WTC11 (cell line): Measurements from ENCODE around the gene RASL11B. TPM values are rescaled to one million over a fixed set of nuclear protein-coding genes. Genes with fewer than 3 reads are reported as not detected.

Source experiments
- ATAC-seq: fragments of 200-7000 bp; cut with Tn5 transposase; 2 replicates; pipeline ENCODE4 v1.10.0; 2021; ENCODE audit warnings: mild to moderate bottlenecking, moderate library complexity
- CTCF ChIA-PET: fragments of 300-600 bp; sonication (Branson Sonifier 250); formaldehyde crosslinking; loops from one replicate; lab custom pipeline; 2021; ENCODE audit warnings: antibody characterized with exemption; lab: Charles Lee
- POLR2A ChIA-PET: fragments of 350-600 bp; sonication (Branson Sonifier 250); formaldehyde crosslinking; loops from one replicate; lab custom pipeline; 2021; ENCODE audit warnings: antibody characterized with exemption; lab: Charles Lee
- DNase-seq: peaks from one replicate; pipeline ENCODE4 v3.0.0; 2021; ENCODE audit warnings: low spot score
- H3K27ac Mint-ChIP-seq: 2 replicates; pipeline ENCODE4 v1.8.0; 2021; ENCODE audit warnings: mixed read lengths
- H3K27me3 Mint-ChIP-seq: 2 replicates; pipeline ENCODE4 v1.8.0; 2021; ENCODE audit warnings: low read depth, mild to moderate bottlenecking, moderate library complexity, mixed read lengths
- H3K36me3 Mint-ChIP-seq: 2 replicates; pipeline ENCODE4 v1.8.0; 2021; ENCODE audit warnings: mixed read lengths
- H3K4me1 Mint-ChIP-seq: 2 replicates; pipeline ENCODE4 v1.8.0; 2022; ENCODE audit warnings: mixed read lengths
- H3K4me3 Mint-ChIP-seq: 2 replicates; pipeline ENCODE4 v1.8.0; 2021; ENCODE audit warnings: mild to moderate bottlenecking, moderate library complexity, mixed read lengths
- H3K9me3 Mint-ChIP-seq: 2 replicates; pipeline ENCODE4 v1.8.0; 2021; ENCODE audit warnings: mixed read lengths
- ATF1 ChIP-seq: sonication (generic); formaldehyde crosslinking; IDR thresholded peaks from 2 replicates; pipeline ENCODE4 v1.8.1; 2023; ENCODE audit warnings: mild to moderate bottlenecking, moderate library complexity, missing genetic modification reagents
- ELF4 ChIP-seq: sonication (generic); formaldehyde crosslinking; IDR thresholded peaks from 2 replicates; pipeline ENCODE4 v1.8.1; 2022; ENCODE audit warnings: low read depth, mild to moderate bottlenecking, moderate library complexity, missing genetic modification reagents
- FOXP1 ChIP-seq: sonication (generic); formaldehyde crosslinking; IDR thresholded peaks from 2 replicates; pipeline ENCODE4 v1.8.0; 2022; ENCODE audit warnings: missing genetic modification reagents, mild to moderate bottlenecking, moderate library complexity, borderline replicate concordance
- MYBL2 ChIP-seq: sonication (generic); formaldehyde crosslinking; IDR thresholded peaks from 2 replicates; pipeline ENCODE4 v1.8.1; 2023; ENCODE audit warnings: mild to moderate bottlenecking, moderate library complexity, missing genetic modification reagents
- NFYB ChIP-seq: sonication (generic); formaldehyde crosslinking; conservative IDR thresholded peaks from 2 replicates; pipeline ENCODE4 v1.8.0; 2022; ENCODE audit warnings: low read depth, missing genetic modification reagents
- NR2C2 ChIP-seq: sonication (generic); formaldehyde crosslinking; IDR thresholded peaks from 2 replicates; pipeline ENCODE4 v1.8.0; 2022; ENCODE audit warnings: mild to moderate bottlenecking, missing genetic modification reagents
- SMAD4 ChIP-seq: sonication (generic); formaldehyde crosslinking; IDR thresholded peaks from 2 replicates; pipeline ENCODE4 v1.8.0; 2022; ENCODE audit warnings: mild to moderate bottlenecking, missing genetic modification reagents
- TCF7 ChIP-seq: sonication (generic); formaldehyde crosslinking; IDR thresholded peaks from 2 replicates; pipeline ENCODE4 v1.8.0; 2022; ENCODE audit warnings: mild to moderate bottlenecking, low read depth, missing genetic modification reagents, moderate library complexity
- TEAD1 ChIP-seq: sonication (generic); formaldehyde crosslinking; IDR thresholded peaks from 2 replicates; pipeline ENCODE4 v1.8.0; 2022; ENCODE audit warnings: mild to moderate bottlenecking, missing genetic modification reagents
- ZBTB21 ChIP-seq: sonication (generic); formaldehyde crosslinking; IDR thresholded peaks from 2 replicates; pipeline ENCODE4 v1.8.1; 2023; ENCODE audit warnings: mild to moderate bottlenecking, missing genetic modification reagents, borderline replicate concordance
- ZNF138 ChIP-seq: sonication (generic); formaldehyde crosslinking; conservative IDR thresholded peaks from 2 replicates; pipeline ENCODE4 v1.8.1; 2022; ENCODE audit warnings: mild to moderate bottlenecking, moderate library complexity, missing genetic modification reagents
- ZNF232 ChIP-seq: sonication (generic); formaldehyde crosslinking; IDR thresholded peaks from 2 replicates; pipeline ENCODE4 v1.8.0; 2022; ENCODE audit warnings: mild to moderate bottlenecking, missing genetic modification reagents
- ZNF671 ChIP-seq: fragments of 250-450 bp; sonication (Bioruptor Pico); IDR thresholded peaks from 2 replicates; pipeline ENCODE4 v1.8.0; 2021; ENCODE audit warnings: mild to moderate bottlenecking
- total RNA-seq: library from RNA; stranded (reverse); gene quantifications from 3 replicates; pipeline ENCODE4 v1.2.3, GENCODE V29; 2021
- TF ChIP-seq, protein P1 (sequence below): sonication (generic); formaldehyde crosslinking; conservative IDR thresholded peaks from 2 replicates; pipeline ENCODE4 v1.8.1; 2023; ENCODE audit warnings: mild to moderate bottlenecking, low read depth, missing genetic modification reagents, moderate library complexity
- TF ChIP-seq, protein P2 (sequence below): sonication (generic); formaldehyde crosslinking; IDR thresholded peaks from 2 replicates; pipeline ENCODE4 v1.8.0; 2022; ENCODE audit warnings: missing genetic modification reagents
- TF ChIP-seq, protein P3 (sequence below): sonication (generic); formaldehyde crosslinking; IDR thresholded peaks from 2 replicates; pipeline ENCODE4 v1.8.1; 2022; ENCODE audit warnings: missing genetic modification reagents, borderline replicate concordance
- TF ChIP-seq, protein P4 (sequence below): fragments of 250-450 bp; sonication (Bioruptor Pico); IDR thresholded peaks from 2 replicates; pipeline ENCODE4 v1.9.0; 2021; ENCODE audit warnings: mild to moderate bottlenecking
- TF ChIP-seq, protein P5 (sequence below): sonication (generic); formaldehyde crosslinking; IDR thresholded peaks from 2 replicates; pipeline ENCODE4 v1.8.1; 2023; ENCODE audit warnings: mild to moderate bottlenecking, missing genetic modification reagents, moderate library complexity
- TF ChIP-seq, protein P6 (sequence below): fragments of 250-450 bp; sonication (Bioruptor Pico); IDR thresholded peaks from 2 replicates; pipeline ENCODE4 v1.9.0; 2021; ENCODE audit warnings: moderate library complexity, mild to moderate bottlenecking, inconsistent platforms, borderline replicate concordance
- TF ChIP-seq, protein P7 (sequence below): fragments of 250-450 bp; sonication (Bioruptor Pico); IDR thresholded peaks from 2 replicates; pipeline ENCODE4 v2.1.2; 2022; ENCODE audit warnings: mild to moderate bottlenecking, moderate library complexity
- TF ChIP-seq, protein P8 (sequence below): sonication (generic); formaldehyde crosslinking; conservative IDR thresholded peaks from 2 replicates; pipeline ENCODE4 v1.8.1; 2022; ENCODE audit warnings: mild to moderate bottlenecking, missing genetic modification reagents
- TF ChIP-seq, protein P9 (sequence below): sonication (generic); formaldehyde crosslinking; IDR thresholded peaks from 2 replicates; pipeline ENCODE4 v1.8.0; 2023; ENCODE audit warnings: missing genetic modification reagents

Gene RASL11B
- total RNA-seq, 1 experiment from 2014 or later, result 58.5 TPM

DNA sequence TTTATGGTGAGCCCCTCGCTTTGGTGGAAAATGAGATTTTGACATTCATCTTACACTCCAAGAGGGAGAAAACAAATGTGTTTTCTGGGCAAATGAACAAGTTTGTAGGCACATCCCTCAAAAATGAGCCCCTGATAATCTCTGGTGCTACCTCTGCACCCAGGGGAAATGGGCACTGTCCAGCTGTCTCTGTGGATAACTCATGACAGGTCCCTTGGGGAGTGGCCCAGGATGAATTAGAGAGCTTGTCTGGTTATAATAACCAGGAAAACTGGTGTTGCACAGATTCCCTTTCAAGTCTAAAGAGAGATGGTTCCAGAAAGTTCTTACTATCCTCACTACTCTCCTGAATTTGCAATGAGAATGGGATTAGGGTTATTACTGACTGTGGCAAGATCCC is 7.5 kb downstream of the RASL11B start (continued):
- TF ChIP-seq, protein P1, sequence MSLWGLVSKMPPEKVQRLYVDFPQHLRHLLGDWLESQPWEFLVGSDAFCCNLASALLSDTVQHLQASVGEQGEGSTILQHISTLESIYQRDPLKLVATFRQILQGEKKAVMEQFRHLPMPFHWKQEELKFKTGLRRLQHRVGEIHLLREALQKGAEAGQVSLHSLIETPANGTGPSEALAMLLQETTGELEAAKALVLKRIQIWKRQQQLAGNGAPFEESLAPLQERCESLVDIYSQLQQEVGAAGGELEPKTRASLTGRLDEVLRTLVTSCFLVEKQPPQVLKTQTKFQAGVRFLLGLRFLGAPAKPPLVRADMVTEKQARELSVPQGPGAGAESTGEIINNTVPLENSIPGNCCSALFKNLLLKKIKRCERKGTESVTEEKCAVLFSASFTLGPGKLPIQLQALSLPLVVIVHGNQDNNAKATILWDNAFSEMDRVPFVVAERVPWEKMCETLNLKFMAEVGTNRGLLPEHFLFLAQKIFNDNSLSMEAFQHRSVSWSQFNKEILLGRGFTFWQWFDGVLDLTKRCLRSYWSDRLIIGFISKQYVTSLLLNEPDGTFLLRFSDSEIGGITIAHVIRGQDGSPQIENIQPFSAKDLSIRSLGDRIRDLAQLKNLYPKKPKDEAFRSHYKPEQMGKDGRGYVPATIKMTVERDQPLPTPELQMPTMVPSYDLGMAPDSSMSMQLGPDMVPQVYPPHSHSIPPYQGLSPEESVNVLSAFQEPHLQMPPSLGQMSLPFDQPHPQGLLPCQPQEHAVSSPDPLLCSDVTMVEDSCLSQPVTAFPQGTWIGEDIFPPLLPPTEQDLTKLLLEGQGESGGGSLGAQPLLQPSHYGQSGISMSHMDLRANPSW (CRISPR knock-in tag), result no peak
- TF ChIP-seq FOXP1 (CRISPR knock-in tag) (no peak), NFYB (no peak), MYBL2 (CRISPR knock-in tag) (no peak), TEAD1 (CRISPR knock-in tag) (no peak)
- TF ChIP-seq, protein P2, sequence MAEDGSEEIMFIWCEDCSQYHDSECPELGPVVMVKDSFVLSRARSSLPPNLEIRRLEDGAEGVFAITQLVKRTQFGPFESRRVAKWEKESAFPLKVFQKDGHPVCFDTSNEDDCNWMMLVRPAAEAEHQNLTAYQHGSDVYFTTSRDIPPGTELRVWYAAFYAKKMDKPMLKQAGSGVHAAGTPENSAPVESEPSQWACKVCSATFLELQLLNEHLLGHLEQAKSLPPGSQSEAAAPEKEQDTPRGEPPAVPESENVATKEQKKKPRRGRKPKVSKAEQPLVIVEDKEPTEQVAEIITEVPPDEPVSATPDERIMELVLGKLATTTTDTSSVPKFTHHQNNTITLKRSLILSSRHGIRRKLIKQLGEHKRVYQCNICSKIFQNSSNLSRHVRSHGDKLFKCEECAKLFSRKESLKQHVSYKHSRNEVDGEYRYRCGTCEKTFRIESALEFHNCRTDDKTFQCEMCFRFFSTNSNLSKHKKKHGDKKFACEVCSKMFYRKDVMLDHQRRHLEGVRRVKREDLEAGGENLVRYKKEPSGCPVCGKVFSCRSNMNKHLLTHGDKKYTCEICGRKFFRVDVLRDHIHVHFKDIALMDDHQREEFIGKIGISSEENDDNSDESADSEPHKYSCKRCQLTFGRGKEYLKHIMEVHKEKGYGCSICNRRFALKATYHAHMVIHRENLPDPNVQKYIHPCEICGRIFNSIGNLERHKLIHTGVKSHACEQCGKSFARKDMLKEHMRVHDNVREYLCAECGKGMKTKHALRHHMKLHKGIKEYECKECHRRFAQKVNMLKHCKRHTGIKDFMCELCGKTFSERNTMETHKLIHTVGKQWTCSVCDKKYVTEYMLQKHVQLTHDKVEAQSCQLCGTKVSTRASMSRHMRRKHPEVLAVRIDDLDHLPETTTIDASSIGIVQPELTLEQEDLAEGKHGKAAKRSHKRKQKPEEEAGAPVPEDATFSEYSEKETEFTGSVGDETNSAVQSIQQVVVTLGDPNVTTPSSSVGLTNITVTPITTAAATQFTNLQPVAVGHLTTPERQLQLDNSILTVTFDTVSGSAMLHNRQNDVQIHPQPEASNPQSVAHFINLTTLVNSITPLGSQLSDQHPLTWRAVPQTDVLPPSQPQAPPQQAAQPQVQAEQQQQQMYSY, result no peak
- TF ChIP-seq, protein P3, sequence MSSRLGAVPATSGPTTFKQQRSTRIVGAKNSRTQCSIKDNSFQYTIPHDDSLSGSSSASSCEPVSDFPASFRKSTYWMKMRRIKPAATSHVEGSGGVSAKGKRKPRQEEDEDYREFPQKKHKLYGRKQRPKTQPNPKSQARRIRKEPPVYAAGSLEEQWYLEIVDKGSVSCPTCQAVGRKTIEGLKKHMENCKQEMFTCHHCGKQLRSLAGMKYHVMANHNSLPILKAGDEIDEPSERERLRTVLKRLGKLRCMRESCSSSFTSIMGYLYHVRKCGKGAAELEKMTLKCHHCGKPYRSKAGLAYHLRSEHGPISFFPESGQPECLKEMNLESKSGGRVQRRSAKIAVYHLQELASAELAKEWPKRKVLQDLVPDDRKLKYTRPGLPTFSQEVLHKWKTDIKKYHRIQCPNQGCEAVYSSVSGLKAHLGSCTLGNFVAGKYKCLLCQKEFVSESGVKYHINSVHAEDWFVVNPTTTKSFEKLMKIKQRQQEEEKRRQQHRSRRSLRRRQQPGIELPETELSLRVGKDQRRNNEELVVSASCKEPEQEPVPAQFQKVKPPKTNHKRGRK (CRISPR knock-in tag), result no peak
- TF ChIP-seq, protein P4, sequence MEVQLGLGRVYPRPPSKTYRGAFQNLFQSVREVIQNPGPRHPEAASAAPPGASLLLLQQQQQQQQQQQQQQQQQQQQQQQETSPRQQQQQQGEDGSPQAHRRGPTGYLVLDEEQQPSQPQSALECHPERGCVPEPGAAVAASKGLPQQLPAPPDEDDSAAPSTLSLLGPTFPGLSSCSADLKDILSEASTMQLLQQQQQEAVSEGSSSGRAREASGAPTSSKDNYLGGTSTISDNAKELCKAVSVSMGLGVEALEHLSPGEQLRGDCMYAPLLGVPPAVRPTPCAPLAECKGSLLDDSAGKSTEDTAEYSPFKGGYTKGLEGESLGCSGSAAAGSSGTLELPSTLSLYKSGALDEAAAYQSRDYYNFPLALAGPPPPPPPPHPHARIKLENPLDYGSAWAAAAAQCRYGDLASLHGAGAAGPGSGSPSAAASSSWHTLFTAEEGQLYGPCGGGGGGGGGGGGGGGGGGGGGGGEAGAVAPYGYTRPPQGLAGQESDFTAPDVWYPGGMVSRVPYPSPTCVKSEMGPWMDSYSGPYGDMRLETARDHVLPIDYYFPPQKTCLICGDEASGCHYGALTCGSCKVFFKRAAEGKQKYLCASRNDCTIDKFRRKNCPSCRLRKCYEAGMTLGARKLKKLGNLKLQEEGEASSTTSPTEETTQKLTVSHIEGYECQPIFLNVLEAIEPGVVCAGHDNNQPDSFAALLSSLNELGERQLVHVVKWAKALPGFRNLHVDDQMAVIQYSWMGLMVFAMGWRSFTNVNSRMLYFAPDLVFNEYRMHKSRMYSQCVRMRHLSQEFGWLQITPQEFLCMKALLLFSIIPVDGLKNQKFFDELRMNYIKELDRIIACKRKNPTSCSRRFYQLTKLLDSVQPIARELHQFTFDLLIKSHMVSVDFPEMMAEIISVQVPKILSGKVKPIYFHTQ (CRISPR knock-in tag), result no peak
- TF ChIP-seq, protein P5, sequence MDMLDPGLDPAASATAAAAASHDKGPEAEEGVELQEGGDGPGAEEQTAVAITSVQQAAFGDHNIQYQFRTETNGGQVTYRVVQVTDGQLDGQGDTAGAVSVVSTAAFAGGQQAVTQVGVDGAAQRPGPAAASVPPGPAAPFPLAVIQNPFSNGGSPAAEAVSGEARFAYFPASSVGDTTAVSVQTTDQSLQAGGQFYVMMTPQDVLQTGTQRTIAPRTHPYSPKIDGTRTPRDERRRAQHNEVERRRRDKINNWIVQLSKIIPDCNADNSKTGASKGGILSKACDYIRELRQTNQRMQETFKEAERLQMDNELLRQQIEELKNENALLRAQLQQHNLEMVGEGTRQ, result no peak

DNA sequence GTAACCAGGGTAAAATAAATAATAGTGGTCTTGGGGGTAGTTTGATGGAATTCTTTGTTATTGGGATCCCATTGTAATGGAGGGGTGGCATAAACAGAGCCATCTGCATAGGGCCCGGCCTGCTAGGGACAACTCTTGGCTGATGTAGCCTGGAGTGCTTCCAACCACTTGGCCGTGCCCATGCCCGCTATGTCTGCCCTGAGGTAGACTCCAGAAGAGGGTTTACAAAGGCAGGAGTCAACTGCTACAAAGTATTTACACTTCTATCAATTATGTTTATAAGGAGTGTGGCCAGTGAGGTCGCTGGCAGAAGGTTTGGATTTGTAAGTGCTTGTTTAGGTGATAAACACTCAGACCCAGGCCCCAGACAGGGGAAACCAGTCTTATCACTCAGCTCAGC is 8.1 kb downstream of the RASL11B start:
- Mint-ChIP-seq H3K27ac (no peak overlapping the region), H3K27me3 (peaks cover 5% of the 10 kb centered on the region), H3K9me3 (no peaks in the 10 kb centered on the region), H3K4me1 (peaks cover 83% of the 10 kb centered on the region), H3K4me3 (no peak overlapping the region), H3K36me3 (peaks cover 24% of the 10 kb centered on the region)
- ChIA-PET POLR2A (no interaction called here), CTCF (no interaction called here)
- no peak for ATAC-seq
- no peak for DNase-seq
- TF ChIP-seq ZNF232 (CRISPR knock-in tag), result no peak
- TF ChIP-seq, protein P6, sequence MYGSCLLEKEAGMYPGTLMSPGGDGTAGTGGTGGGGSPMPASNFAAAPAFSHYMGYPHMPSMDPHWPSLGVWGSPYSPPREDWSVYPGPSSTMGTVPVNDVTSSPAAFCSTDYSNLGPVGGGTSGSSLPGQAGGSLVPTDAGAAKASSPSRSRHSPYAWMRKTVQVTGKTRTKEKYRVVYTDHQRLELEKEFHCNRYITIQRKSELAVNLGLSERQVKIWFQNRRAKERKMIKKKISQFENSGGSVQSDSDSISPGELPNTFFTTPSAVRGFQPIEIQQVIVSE (CRISPR knock-in tag), result no peak
- TF ChIP-seq ZNF138 (CRISPR knock-in tag), result no peak
- TF ChIP-seq SMAD4 (CRISPR knock-in tag), result no peak
- no peak for TF ChIP-seq ELF4 (CRISPR knock-in tag)
- no peak for TF ChIP-seq ATF1 (CRISPR knock-in tag)
- TF ChIP-seq, protein P7, sequence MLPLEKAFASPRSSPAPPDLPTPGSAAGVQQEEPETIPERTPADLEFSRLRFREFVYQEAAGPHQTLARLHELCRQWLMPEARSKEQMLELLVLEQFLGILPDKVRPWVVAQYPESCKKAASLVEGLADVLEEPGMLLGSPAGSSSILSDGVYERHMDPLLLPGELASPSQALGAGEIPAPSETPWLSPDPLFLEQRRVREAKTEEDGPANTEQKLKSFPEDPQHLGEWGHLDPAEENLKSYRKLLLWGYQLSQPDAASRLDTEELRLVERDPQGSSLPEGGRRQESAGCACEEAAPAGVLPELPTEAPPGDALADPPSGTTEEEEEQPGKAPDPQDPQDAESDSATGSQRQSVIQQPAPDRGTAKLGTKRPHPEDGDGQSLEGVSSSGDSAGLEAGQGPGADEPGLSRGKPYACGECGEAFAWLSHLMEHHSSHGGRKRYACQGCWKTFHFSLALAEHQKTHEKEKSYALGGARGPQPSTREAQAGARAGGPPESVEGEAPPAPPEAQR (CRISPR knock-in tag), result no peak
- no peak for TF ChIP-seq TCF7
- TF ChIP-seq ZNF671 (CRISPR knock-in tag), result no peak
- TF ChIP-seq TEAD1 (CRISPR knock-in tag), result no peak
- TF ChIP-seq ZBTB21 (CRISPR knock-in tag), result no peak
- TF ChIP-seq MYBL2 (CRISPR knock-in tag), result no peak
- TF ChIP-seq NR2C2 (CRISPR knock-in tag), result no peak
- TF ChIP-seq, protein P8, sequence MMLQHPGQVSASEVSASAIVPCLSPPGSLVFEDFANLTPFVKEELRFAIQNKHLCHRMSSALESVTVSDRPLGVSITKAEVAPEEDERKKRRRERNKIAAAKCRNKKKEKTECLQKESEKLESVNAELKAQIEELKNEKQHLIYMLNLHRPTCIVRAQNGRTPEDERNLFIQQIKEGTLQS, result no peak
- TF ChIP-seq, protein P9, sequence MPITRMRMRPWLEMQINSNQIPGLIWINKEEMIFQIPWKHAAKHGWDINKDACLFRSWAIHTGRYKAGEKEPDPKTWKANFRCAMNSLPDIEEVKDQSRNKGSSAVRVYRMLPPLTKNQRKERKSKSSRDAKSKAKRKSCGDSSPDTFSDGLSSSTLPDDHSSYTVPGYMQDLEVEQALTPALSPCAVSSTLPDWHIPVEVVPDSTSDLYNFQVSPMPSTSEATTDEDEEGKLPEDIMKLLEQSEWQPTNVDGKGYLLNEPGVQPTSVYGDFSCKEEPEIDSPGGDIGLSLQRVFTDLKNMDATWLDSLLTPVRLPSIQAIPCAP (CRISPR knock-in tag), result no peak
